RPMI7951 (cell line): ENCODE measurements around the gene FAM237A. TPM values are rescaled to one million over a fixed set of nuclear protein-coding genes. Genes with fewer than 3 reads are reported as not detected.

Experiments used
- DNase-seq: peaks from one replicate; pipeline ENCODE4 v3.0.0-alpha.2; 2012; ENCODE audit warnings: low read depth
- total RNA-seq: library from RNA; depleted of rRNA; stranded (reverse); fragments of >200 nt; shearing (Covaris generic); gene quantifications from 2 replicates; pipeline ENCODE4 v1.2.3, GENCODE V29; 2014; rRNA removed

The FAM237A gene
- not detected in 2 replicates for total RNA-seq

GRCh38 chr2:206642075-206643025, at the start of gene FAM237A:
TSS of gene FAM237A (plus strand) at chr2:206642487. CDS start at chr2:206644237, 1,750 bp downstream.
- peak; percentile 59 for DNase-seq

GRCh38 chr2:206597717-206598218, 44.5 kb upstream of the FAM237A start:
- no peak for DNase-seq

- no peak for DNase-seq
These were observed 39.0 kb upstream of the FAM237A start for GRCh38 chr2:206603243-206603642.

GRCh38 chr2:206610451-206610850, 31.8 kb upstream of the FAM237A start:
- DNase-seq, result no peak

GRCh38 chr2:206611191-206611590, 31.1 kb upstream of the FAM237A start:
- no peak for DNase-seq

- no peak for DNase-seq
These were observed 30.6 kb upstream of the FAM237A start for GRCh38 chr2:206611736-206612135.

GRCh38 chr2:206614811-206615210, 27.5 kb upstream of the FAM237A start:
- DNase-seq, result peak; percentile 88

- peak; percentile 17 for DNase-seq
These were observed 26.7 kb upstream of the FAM237A start for GRCh38 chr2:206615417-206616089.

- peak; percentile 4 for DNase-seq
These were observed 26.1 kb upstream of the FAM237A start for GRCh38 chr2:206616151-206616550.

GRCh38 chr2:206619011-206619410, 23.3 kb upstream of the FAM237A start:
- DNase-seq, result no peak

- DNase-seq, result no peak
These were observed 16.2 kb upstream of the FAM237A start for GRCh38 chr2:206626108-206626507.

GRCh38 chr2:206627632-206628031, 14.7 kb upstream of the FAM237A start:
- DNase-seq, result no peak

- DNase-seq, result no peak
These were observed 10.9 kb upstream of the FAM237A start for GRCh38 chr2:206631340-206631739.

GRCh38 chr2:206635015-206635414, 7.3 kb upstream of the FAM237A start:
- no peak for DNase-seq

GRCh38 chr2:206639636-206640035, 2.7 kb upstream of the FAM237A start:
- DNase-seq, result no peak

- DNase-seq, result no peak
These were observed 1.1 kb upstream of the FAM237A start for GRCh38 chr2:206641226-206641625.

GRCh38 chr2:206647985-206648384, 5.7 kb downstream of the FAM237A start:
- no peak for DNase-seq

GRCh38 chr2:206657087-206657486, 14.8 kb downstream of the FAM237A start:
- peak; percentile 23 for DNase-seq

- no peak for DNase-seq
These were observed 23.0 kb downstream of the FAM237A start for GRCh38 chr2:206665251-206665650.

GRCh38 chr2:206670531-206671319, 28.4 kb downstream of the FAM237A start:
- DNase-seq, result no peak

GRCh38 chr2:206683546-206683945, 41.3 kb downstream of the FAM237A start:
- DNase-seq, result no peak

GRCh38 chr2:206688453-206688852, 46.2 kb downstream of the FAM237A start:
- DNase-seq, result no peak
